HepG2 (cell line): ENCODE measurements around the gene CDYL. TPM values are rescaled to one million over a fixed set of nuclear protein-coding genes. Genes with fewer than 3 reads are reported as not detected.

Source experiments
- CTCF ChIP-seq: sonication (generic); formaldehyde crosslinking; IDR thresholded peaks from 2 replicates; pipeline ENCODE4 v1.5.0; 2020; ENCODE audit warnings: mild to moderate bottlenecking, missing genetic modification reagents, moderate library complexity
- ESRRA ChIP-seq: sonication (generic); formaldehyde crosslinking; IDR thresholded peaks from 2 replicates; pipeline ENCODE4 v1.5.1; 2020; ENCODE audit warnings: mild to moderate bottlenecking, low read depth, missing genetic modification reagents
- HOXA5 ChIP-seq: sonication (generic); formaldehyde crosslinking; IDR thresholded peaks from 2 replicates; pipeline ENCODE4 v1.4.0; 2020; ENCODE audit warnings: missing genetic modification reagents
- ISX ChIP-seq: sonication (generic); formaldehyde crosslinking; conservative IDR thresholded peaks from 2 replicates; pipeline ENCODE4 v1.5.0; 2020; ENCODE audit warnings: missing genetic modification reagents
- MAF1 ChIP-seq: sonication (generic); formaldehyde crosslinking; IDR thresholded peaks from 2 replicates; pipeline ENCODE4 v1.5.0; 2020; ENCODE audit warnings: missing genetic modification reagents, borderline replicate concordance
- MED8 ChIP-seq: sonication (generic); formaldehyde crosslinking; IDR thresholded peaks from 2 replicates; pipeline ENCODE4 v1.8.1; 2023; ENCODE audit warnings: mild to moderate bottlenecking, missing genetic modification reagents; ENCODE audit not compliant: insufficient replicate concordance
- NCOA5 ChIP-seq: sonication (generic); formaldehyde crosslinking; IDR thresholded peaks from 2 replicates; pipeline ENCODE4 v1.4.0; 2020; ENCODE audit warnings: missing genetic modification reagents
- SPEN ChIP-seq: sonication (generic); formaldehyde crosslinking; IDR thresholded peaks from 2 replicates; pipeline ENCODE4 v1.5.1; 2020; ENCODE audit warnings: low read depth, mild to moderate bottlenecking, missing genetic modification reagents
- TBX3 ChIP-seq: fragments of 450-650 bp; IDR thresholded peaks from 2 replicates; pipeline ENCODE4 v1.6.1; 2017; ENCODE audit warnings: antibody characterized with exemption, mild to moderate bottlenecking, inconsistent platforms, borderline replicate concordance
- ZNF142 ChIP-seq: sonication (generic); formaldehyde crosslinking; IDR thresholded peaks from 2 replicates; pipeline ENCODE4 v1.4.0; 2020; ENCODE audit warnings: missing genetic modification reagents
- ZNF225 ChIP-seq: sonication (generic); formaldehyde crosslinking; IDR thresholded peaks from 2 replicates; pipeline ENCODE4 v1.4.0; 2020; ENCODE audit warnings: mild to moderate bottlenecking, missing genetic modification reagents
- ZNF280D ChIP-seq: sonication (generic); formaldehyde crosslinking; IDR thresholded peaks from 2 replicates; pipeline ENCODE4 v1.5.1; 2020; ENCODE audit warnings: mild to moderate bottlenecking, missing genetic modification reagents
- ZNF337 ChIP-seq: sonication (generic); formaldehyde crosslinking; IDR thresholded peaks from 2 replicates; pipeline ENCODE4 v1.5.1; 2020; ENCODE audit warnings: missing genetic modification reagents, low read depth, mild to moderate bottlenecking, borderline replicate concordance
- ZNF354B ChIP-seq: sonication (generic); formaldehyde crosslinking; IDR thresholded peaks from 2 replicates; pipeline ENCODE4 v1.8.0; 2022; ENCODE audit warnings: mild to moderate bottlenecking, missing genetic modification reagents
- ZNF564 ChIP-seq: sonication (generic); formaldehyde crosslinking; IDR thresholded peaks from 2 replicates; pipeline ENCODE4 v1.8.1; 2023; ENCODE audit warnings: mild to moderate bottlenecking, missing genetic modification reagents
- ZNF589 ChIP-seq: sonication (generic); formaldehyde crosslinking; conservative IDR thresholded peaks from 2 replicates; pipeline ENCODE4 v1.8.0; 2022; ENCODE audit warnings: mild to moderate bottlenecking, moderate library complexity, missing genetic modification reagents
- ZSCAN9 ChIP-seq: IDR thresholded peaks from 2 replicates; pipeline ENCODE4 v1.6.1; 2016; ENCODE audit warnings: borderline replicate concordance
- polyA plus RNA-seq, 8 experiments: library from polyadenylated mRNA; depleted of rRNA in 3 of 8; stranded (reverse) in 7 of 8; unstranded in 1 of 8; fragments of >200 nt; fragmentation: Illumina TruSeq in 4 of 8; extraction: Trizol in 4 of 8; gene quantifications; 2 replicates each; pipeline versions ENCODE4 v1.2.1 to v1.2.3, GENCODE V29; 2011 to 2016; ENCODE audit warnings: low read depth in 4 of 8, missing spikeins in 1 of 8, mixed read lengths in 1 of 8; ENCODE audit not compliant: insufficient read depth in 1 of 8
- total RNA-seq, 5 experiments: library from RNA; depleted of rRNA; stranded (reverse); fragments of >200 nt; fragmentation: Illumina TruSeq; extraction: Trizol; gene quantifications; 2 replicates each; pipeline ENCODE4 v1.2.3, GENCODE V29; 2016; ENCODE audit warnings: low read depth in 1 of 5

The CDYL gene
- total and polyA plus RNA-seq, 2 of the 13 experiments (the other 11 are each of a cell fraction or from before 2014, with no cell fraction given) = 22.8 to 105 TPM

- TF ChIP-seq ZNF142 (CRISPR knock-in tag) (no peak), MAF1 (no peak), MED8 (CRISPR knock-in tag) (no peak), TBX3 (0 out of 2 replicates have a peak, but pooled peaks have one; percentile 37), ZNF589 (CRISPR knock-in tag) (0 out of 2 replicates have a peak, but pooled peaks have one; percentile 39), CTCF (CRISPR knock-in tag) (no peak), ZNF337 (CRISPR knock-in tag) (no peak), HOXA5 (CRISPR knock-in tag) (no peak), ZNF280D (no peak), ZNF354B (CRISPR knock-in tag) (no peak), ZNF225 (no peak), ESRRA (CRISPR knock-in tag) (no peak), ZSCAN9 (CRISPR knock-in tag) (no peak), ISX (no peak), NCOA5 (CRISPR knock-in tag) (no peak), ZNF564 (no peak), SPEN (no peak)
Measured at GRCh38 chr6:4809999-4810918, 34.1 kb downstream of the CDYL start (continued).
